GM13977 (cell line): ENCODE data around the gene KATNAL2.

Source experiments
- DNase-seq: peaks from one replicate; pipeline ENCODE4 v3.0.0; 2012; ENCODE audit warnings: low spot score
- CTCF ChIP-seq: IDR thresholded peaks from 2 replicates; pipeline ENCODE4 v1.5.1; 2012; ENCODE audit warnings: mild to moderate bottlenecking, control low read depth; ENCODE audit not compliant: insufficient read depth; ENCODE audit errors: extremely low read depth, missing control alignments
- in situ Hi-C: fragments of 300-500 bp; cut with MboI; formaldehyde crosslinking; loops from one replicate; pipeline ENCODE4 v1.12.0; 2022; ENCODE audit warnings: low sequenced_read_pairs, low pct_unique_long_range_greater_than_20kb, mixed read lengths, inconsistent platforms; ENCODE audit not compliant: unreplicated experiment

The KATNAL2 gene

DNA sequence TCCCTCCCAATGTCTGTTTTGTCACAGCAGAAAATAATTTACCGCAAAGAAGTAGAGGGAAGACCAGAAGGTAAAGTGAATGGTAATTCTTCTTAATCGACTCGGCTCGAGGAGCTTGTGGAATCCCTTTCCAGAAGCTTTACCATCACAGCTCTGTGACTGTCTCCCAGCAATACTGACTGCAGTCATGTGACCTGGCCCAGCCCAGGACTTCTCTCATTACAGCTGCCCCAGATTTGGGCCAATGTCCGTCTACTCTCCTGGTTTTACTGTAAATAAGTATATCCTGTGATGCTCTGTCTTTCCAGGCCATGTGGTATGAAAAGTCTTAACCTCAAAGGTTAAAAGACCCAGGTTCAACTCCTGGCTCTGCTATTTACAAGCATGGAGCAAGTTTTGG lies 137.0 kb downstream of the KATNAL2 start:
- no peak for DNase-seq
- no peak for TF ChIP-seq CTCF
- in situ Hi-C loops = no loop called here

DNA sequence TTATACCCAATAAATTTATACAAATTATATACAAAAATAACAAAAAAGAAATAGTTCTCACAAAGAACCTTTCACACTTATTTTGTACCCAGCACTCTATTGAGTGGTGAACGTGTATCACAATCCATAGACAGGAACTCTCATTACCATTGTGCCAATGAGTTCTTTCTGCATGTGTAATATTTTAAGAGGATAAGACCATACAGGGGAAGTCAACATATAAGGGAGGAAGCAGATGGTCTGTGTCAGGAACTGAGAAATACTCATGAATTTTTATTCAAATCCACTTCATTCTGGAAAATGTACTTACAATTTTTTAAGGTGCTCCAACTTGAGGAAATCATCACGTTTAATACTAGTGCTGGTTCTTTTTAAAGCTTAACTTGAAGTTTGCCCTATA lies 145.1 kb downstream of the KATNAL2 start:
- no peak for DNase-seq
- in situ Hi-C loops = no loop called here
- TF ChIP-seq CTCF = no peak

DNA sequence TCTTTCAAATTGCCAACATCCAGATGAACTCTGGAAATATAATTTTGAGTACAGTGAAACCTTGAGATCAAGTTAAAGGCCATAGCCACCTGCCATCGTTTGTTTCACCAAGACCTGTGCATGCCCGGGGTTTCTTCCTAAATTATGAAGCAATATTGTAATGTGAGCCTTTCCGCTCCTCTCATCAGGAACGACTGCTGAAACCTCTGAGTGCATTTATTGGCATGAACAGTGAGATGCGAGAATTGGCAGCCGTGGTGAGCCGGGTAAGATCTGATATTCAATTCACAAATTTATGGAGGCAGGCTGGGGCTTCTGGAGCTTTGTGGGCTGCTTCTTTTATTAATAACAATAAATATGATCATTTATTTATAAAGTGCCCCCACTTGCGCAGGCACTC lies 145.7 kb downstream of the KATNAL2 start:
- TF ChIP-seq CTCF = no peak
- in situ Hi-C loops = no loop called here
- no peak for DNase-seq

DNA sequence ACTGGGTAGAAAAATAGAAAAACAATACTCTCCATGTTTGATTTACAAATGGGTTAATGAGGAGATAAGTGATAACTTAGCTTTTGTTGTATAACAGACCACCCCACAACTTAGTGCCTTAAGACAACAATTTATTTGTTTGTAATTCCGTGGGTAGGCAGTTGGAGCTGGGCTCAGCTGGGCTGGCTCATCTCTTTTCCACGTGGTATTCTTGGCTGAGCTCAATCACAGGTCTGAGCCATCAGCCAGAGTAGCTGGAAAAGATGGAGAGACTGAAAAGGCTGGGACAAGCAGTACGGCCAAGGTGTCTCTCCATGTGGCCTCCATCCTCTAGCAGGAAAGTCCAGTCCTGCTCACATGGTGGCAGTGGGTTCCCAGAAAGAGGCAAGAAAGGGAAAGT lies 150.2 kb downstream of the KATNAL2 start:
- in situ Hi-C loops = no loop called here
- no peak for DNase-seq
- no peak for TF ChIP-seq CTCF

DNA sequence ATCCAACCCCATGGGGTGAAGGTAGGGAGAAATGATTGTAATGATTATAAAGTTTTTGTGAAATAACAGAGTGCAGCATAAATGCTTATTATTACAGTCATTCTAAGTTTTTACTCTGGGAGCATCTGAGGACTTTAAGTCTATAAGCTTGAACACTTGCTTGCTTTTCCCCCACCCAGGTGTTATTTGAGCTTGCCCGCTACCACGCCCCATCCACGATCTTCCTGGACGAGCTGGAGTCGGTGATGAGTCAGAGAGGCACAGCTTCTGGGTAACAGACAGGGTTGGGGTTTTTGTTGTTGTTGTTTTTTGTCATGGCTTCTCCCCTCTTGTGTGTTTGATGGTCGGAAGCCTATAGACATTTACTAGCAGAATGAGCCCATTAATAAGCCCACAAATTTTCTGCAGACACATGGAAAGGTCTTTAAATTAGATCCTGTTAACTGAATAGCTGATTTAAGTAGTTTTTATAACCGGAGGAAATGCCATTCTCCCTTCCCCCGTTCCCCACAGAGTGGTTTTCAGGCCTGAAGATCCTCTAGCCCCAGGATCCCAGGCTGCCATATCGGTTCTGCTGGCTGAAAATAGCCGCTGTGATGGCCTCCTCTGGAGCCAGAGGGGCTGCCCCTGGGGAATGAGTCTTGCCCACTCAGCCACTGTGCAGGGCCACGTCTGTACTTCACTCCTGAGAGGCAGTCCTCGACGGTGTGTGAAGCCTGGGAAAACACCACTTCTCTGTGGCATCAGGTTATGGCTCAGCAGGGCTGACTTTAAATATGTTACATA lies 157.9 kb downstream of the KATNAL2 start:
- in situ Hi-C loops = no loop called here

GRCh38 chr18:47077111-47077510 lies 159.7 kb downstream of the KATNAL2 start:
- no peak for TF ChIP-seq CTCF
- DNase-seq = no peak
- in situ Hi-C loops = no loop called here

More for the DNA sequence above, 157.9 kb downstream of the KATNAL2 start:
- no peak for DNase-seq
- no peak for TF ChIP-seq CTCF

DNA sequence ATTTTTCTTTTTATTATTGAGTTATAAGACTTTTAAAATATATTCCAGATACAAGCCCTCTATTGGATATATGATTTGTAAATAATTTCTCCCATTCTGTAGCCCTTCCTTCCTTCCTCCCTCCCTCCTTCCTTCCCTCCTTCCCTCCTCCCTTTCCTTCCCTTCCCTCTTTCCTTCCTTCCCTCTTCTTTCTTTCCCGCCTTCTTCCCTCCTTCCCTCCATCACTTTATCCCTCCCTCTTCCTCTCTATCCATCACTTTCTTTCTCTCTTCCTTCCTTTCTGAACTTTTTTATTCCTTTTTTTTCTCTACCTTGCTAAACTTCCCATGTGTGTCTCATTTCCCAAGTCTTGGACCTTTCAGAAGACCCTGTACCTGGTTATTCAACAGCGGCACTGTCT lies 163.5 kb downstream of the KATNAL2 start:
- in situ Hi-C loops = no loop called here
- no peak for DNase-seq
- no peak for TF ChIP-seq CTCF
